GM19023 (cell line): Measurements from ENCODE around the gene DOCK4.

Source experiments
- ATAC-seq: cut with Tn5 transposase; IDR thresholded peaks from one replicate; pipeline ENCODE4 v1.9.1; 2021; ENCODE audit warnings: mild to moderate bottlenecking, moderate library complexity; ENCODE audit not compliant: unreplicated experiment

Gene DOCK4

GRCh38 chr7:112215787-112216186, 9.6 kb upstream of the DOCK4 start:
- ATAC-seq, result no peak

DNA sequence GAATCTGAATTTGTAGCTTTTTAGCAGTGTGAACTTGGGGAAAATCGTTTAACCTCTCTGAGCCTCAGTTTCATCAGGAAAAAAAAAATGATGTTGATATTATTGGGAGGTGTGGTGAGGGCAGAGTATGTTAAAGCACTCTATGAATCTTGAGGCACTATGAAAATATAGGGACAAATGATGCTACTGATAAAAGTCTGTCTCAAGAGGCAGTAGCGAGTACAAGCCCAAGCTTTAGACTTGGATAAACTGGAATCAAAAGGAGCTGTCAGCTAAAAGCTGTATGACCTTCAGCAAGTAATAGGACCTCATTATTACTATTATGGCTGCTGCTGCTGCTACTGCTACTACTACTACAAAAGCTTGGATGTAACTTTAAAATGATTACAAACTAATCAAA, 8.7 kb upstream of the DOCK4 start:
- no peak for ATAC-seq

GRCh38 chr7:112214268-112214667, 8.1 kb upstream of the DOCK4 start:
- no peak for ATAC-seq

GRCh38 chr7:112213735-112214134, 7.5 kb upstream of the DOCK4 start:
- no peak for ATAC-seq

DNA sequence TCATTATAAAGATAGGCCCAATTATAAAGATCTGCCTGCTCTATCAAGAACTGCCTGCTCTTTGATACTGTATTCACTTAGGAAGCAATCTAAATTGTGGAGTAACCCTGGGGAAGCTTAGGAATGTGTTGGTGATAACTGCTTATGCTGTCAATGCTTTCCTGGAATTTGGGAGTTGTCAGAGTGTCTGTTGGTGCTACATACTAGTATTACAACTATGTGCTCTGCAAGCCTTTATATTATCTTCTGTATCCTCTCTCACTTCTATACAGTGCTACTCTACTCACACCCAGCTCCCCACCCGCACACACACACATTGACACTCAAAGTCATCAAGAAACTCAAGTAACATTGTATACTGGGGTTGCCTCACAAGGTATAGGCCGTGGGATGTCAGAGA, 6.4 kb upstream of the DOCK4 start:
- no peak for ATAC-seq

GRCh38 chr7:112211348-112211907, 5.2 kb upstream of the DOCK4 start:
- ATAC-seq, result no peak

- no peak for ATAC-seq
Measured at GRCh38 chr7:112207765-112208164, 1.6 kb upstream of the DOCK4 start.

DNA sequence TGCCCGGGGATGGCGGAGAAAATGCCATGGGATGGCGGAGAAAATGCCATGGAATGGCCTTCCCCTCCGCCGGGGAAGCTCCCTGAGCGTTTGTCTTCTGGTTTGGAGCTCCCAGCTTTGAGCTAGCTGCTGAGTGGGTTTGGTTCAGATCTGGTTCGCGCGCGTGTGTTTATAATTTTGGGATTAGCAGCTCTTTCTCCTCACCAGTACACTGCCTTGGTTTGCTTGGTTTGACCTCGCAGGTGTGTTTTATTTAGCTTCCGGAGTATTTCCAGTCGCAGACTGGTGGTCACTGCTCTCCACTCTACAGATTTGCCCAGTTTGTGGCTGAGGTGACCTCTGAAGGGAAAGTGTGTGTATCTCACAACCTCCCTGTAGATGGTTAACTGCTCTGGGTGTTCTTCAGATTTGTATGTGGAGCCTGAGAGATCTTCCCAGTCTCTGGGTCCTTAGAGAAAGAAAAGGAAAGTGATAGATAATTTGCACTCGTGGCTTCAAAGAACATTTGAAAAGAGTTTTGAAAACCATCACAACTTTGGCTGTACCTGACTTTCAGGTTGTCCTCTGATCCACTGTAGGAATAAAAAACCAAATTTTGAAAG, 893 bp upstream of the DOCK4 start:
- ATAC-seq, result no peak

DNA sequence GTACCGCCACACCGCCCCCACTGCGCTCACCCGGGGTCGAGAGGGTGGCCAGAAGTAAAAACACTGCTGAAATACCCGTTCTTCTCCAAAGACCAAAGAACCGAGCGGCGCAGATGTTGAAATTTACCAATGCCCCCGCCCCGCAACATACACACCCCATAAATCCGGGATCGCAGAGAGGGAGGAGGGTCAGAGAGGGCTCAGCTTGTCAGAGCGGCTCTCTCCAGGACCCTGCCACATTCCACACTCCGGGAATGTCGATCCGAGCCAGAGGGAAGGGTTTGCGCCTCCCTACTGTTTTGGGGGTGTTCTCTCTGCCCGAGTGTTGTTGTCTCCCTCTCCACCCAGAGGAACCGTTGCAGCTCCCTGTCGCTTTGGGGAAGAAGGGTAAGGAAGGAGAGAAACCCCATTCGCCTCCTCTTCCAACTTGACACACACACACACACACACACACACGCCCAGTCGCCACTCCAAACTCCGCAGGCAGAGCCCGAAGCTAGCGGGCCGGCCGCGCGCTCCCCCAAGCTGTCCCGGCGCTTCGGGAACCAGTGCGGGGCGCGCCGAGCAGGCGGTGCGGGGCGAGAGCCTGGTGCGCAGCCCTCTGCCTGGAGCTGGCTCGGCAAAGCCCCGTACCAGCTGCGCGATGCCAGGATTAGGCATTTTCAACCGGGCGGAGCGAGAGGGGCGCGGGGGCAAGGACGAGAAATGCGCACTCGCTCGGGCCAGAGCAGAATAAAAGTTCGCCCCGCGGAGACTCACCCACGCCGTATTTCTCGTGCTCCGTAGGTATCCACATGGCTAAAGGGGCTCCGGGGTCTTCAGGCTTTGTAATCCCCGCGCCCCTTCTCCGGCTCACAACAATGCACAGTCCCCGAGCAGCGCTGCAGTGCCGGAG, 609 bp downstream of the DOCK4 start:
- ATAC-seq, result peak; percentile 3

- ATAC-seq, result no peak
Measured at GRCh38 chr7:112204499-112205342, 1.5 kb downstream of the DOCK4 start.

GRCh38 chr7:112203365-112203739, 2.8 kb downstream of the DOCK4 start:
- ATAC-seq, result no peak

DNA sequence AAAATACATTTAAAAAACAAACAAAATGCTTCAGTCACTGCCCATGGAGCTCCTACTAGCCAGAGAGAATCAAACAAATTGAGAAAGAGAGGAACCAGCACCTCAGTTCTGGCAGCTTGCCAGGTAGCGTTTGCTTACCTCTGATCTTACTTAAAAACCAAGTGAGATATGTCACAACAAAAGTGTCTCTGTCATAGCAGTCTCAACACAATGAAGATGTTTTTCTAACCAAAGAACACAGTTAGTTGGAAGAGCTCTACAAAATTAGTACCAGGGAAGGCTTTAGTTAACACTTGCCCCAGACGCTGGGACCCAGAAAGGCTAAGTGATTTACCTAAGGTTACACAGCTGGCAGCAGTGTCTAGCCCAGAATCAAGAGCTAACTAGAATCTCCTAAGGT, 3.4 kb downstream of the DOCK4 start:
- ATAC-seq, result no peak

- ATAC-seq, result no peak
Measured at GRCh38 chr7:112201839-112202238, 4.4 kb downstream of the DOCK4 start.

DNA sequence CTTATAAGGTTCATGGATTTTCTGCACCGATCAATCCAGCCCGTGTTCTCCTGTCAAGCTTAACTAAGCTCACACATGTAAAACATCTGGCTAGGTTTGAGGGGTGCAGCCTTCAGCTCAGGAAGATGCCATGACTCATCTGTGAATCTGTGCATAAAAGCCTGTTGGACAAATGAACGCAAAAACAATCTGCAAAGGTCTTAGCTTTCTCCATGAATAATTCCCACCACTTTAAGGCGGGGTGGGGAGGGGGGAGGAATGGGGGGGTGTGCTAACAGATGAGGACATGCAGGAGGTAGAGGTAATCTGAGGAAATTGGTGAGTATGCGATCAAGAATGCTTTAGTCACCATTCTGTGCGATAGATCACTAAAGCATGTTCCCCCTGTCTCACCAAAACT, 4.8 kb downstream of the DOCK4 start:
- ATAC-seq, result no peak

DNA sequence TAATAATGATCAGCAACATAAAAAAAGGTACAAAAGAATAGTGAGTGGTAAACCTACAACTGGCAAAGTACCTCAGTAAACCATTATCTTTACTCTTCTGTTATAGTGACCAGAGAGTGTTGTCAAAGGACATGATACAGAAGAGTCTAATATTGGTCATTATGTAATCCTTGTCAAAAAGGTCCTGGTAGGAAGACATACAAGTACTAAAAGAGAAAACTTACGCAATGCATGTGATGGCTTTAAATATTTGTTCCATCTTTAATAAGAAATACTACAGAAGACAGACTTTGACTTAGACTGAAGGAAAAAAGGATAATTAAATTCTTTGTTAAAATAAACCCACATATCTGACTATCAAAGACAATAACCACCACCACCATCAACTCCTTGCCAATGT, 6.5 kb downstream of the DOCK4 start:
- no peak for ATAC-seq

- no peak for ATAC-seq
Measured at GRCh38 chr7:112199035-112199655, 7.1 kb downstream of the DOCK4 start.

DNA sequence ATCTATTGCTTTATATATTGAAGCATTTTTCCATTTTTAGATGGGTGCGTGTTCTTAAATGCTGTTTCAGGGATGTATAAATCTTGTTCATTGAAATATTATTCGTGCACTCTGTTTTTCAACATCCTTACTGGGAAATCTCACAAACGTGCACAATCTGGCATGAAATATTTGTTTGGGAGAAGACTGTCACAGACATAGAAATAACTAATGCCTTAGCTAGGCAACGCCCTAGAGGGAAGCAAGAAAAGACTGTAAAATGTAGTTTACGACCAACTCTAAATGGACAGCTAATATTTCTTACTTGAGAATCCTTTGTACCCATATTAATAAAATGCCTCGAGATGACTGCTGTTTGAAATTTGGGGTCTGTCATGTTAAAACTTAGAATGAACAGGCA, 8.9 kb downstream of the DOCK4 start:
- ATAC-seq, result no peak

- no peak for ATAC-seq
Measured at GRCh38 chr7:112195717-112196116, 10.5 kb downstream of the DOCK4 start.

GRCh38 chr7:112193915-112194502, 12.2 kb downstream of the DOCK4 start:
- no peak for ATAC-seq
